ENCODE measurements around the gene ZNF608.

Gene ZNF608

GRCh38 chr5:124755041-124755440 lies 8.6 kb upstream of the ZNF608 start:
- no peak overlapping the region for H3K27ac ChIP-seq
- DNase-seq (ENCODE audit: low spot score): no peak
- TF ChIP-seq, protein P1, sequence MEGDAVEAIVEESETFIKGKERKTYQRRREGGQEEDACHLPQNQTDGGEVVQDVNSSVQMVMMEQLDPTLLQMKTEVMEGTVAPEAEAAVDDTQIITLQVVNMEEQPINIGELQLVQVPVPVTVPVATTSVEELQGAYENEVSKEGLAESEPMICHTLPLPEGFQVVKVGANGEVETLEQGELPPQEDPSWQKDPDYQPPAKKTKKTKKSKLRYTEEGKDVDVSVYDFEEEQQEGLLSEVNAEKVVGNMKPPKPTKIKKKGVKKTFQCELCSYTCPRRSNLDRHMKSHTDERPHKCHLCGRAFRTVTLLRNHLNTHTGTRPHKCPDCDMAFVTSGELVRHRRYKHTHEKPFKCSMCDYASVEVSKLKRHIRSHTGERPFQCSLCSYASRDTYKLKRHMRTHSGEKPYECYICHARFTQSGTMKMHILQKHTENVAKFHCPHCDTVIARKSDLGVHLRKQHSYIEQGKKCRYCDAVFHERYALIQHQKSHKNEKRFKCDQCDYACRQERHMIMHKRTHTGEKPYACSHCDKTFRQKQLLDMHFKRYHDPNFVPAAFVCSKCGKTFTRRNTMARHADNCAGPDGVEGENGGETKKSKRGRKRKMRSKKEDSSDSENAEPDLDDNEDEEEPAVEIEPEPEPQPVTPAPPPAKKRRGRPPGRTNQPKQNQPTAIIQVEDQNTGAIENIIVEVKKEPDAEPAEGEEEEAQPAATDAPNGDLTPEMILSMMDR (conservative IDR thresholded peaks at IDR 0.05; ENCODE audit: low read depth): no peak
- ChIA-PET CTCF (interaction anchor here (0.6 to 1.0 kb wide), 3 partner anchors 8 to 223 kb away, joined by 3 to 5 read pairs (median 4); no protein-coding TSS in a partner anchor), POLR2A (ENCODE audit: low non-redundant PET) (no interaction called here)

- H3K27ac ChIP-seq: no peak overlapping the region
- ChIA-PET CTCF (interaction anchor here (1.0 kb wide), 1 partner anchor 8 kb away, joined by 4 read pairs; no protein-coding TSS in a partner anchor), POLR2A (ENCODE audit: low non-redundant PET) (no interaction called here)
- TF ChIP-seq, protein P1 (conservative IDR thresholded peaks at IDR 0.05; ENCODE audit: low read depth): no peak
- no peak for DNase-seq (ENCODE audit: low spot score)
Observed at GRCh38 chr5:124754206-124754927, 7.9 kb upstream of the ZNF608 start.

- ChIA-PET POLR2A (ENCODE audit: low non-redundant PET) (no interaction called here), CTCF (no interaction called here)
- no peak overlapping the region for H3K27ac ChIP-seq
- TF ChIP-seq, protein P1 (conservative IDR thresholded peaks at IDR 0.05; ENCODE audit: low read depth): no peak
- no peak for DNase-seq (ENCODE audit: low spot score)
Observed at GRCh38 chr5:124752854-124753720, 6.6 kb upstream of the ZNF608 start.

- POLR2A ChIA-PET (ENCODE audit: low non-redundant PET): no interaction called here
- no peak for DNase-seq (ENCODE audit: low spot score)
- CTCF ChIA-PET: interaction anchor here (0.5 kb wide), 1 partner anchor 511 kb away, joined by 4 read pairs; no protein-coding TSS in a partner anchor
- TF ChIP-seq, protein P1 (conservative IDR thresholded peaks at IDR 0.05; ENCODE audit: low read depth): no peak
- no peak overlapping the region for H3K27ac ChIP-seq
Observed at GRCh38 chr5:124751031-124751430, 4.6 kb upstream of the ZNF608 start.

- TF ChIP-seq, protein P1 (conservative IDR thresholded peaks at IDR 0.05; ENCODE audit: low read depth): no peak
- DNase-seq (ENCODE audit: low spot score): peak; percentile 97
- CTCF ChIA-PET: interaction anchor here (0.7 kb wide), 1 partner anchor 1376 kb away, joined by 3 read pairs; no protein-coding TSS in a partner anchor
- H3K27ac ChIP-seq: peak overlapping the region; percentile 83
- POLR2A ChIA-PET (ENCODE audit: low non-redundant PET): no interaction called here
Observed at GRCh38 chr5:124748687-124749594, 2.5 kb upstream of the ZNF608 start.

Measured in RWPE1 (cell line).